Urothelium cell line (cell line): Measurements from ENCODE around the gene SULT1E1.

Experiments used
- DNase-seq: peaks from one replicate; pipeline ENCODE4 v3.0.0; 2011; ENCODE audit warnings: low spot score, mixed read lengths
- FAIRE-seq: peaks from 2 replicates; lab custom pipeline; 2011; peaks lifted over from hg19 to GRCh38; lab: Jason Lieb, UNC

The SULT1E1 gene, protein sequence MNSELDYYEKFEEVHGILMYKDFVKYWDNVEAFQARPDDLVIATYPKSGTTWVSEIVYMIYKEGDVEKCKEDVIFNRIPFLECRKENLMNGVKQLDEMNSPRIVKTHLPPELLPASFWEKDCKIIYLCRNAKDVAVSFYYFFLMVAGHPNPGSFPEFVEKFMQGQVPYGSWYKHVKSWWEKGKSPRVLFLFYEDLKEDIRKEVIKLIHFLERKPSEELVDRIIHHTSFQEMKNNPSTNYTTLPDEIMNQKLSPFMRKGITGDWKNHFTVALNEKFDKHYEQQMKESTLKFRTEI

DNA sequence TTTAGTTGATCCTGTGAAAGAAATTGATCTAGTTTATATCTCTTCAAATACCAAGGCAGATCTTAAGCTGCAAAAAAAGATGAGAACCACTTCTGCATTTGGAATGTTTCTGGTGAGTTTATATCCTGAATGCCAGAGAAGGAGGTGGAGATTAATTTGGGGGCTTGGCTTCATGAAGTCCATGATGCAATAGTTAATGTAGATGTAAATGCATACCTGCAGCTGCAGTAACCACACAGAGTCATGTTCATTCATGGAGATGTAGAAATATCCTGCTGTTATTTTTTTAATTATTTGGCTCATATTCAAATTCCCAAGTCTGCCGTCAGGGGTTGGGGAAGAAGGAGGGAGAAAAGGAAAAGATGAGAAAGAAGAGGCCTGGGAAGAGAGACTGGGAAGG is at the start of gene SULT1E1:
Gene SULT1E1 (minus strand): TSS at position 94 of the 400 bp plus-strand sequence. CDS start 2,501 bp downstream, outside the sequence.
- no peak for FAIRE-seq
- no peak for DNase-seq

DNA sequence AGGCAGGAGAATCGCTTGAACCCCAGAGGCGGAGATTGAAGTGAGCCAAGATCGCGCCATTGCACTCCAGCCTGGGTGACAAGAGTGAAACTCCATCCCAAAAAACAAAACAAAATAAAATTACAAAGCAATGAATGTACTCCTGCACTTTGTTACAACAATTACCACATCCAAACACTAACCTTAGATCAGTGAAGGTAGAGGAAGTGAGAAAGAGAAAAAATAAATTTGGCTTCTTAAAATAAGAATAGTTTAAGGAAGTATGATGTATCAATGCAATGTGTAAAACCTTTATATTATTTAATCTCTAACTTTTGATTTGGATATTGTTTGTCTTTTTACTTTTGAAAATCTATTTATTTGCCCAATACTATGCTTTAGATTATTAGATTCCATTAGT is 49.2 kb upstream of the SULT1E1 start:
- FAIRE-seq (no peak), DNase-seq (no peak)

DNA sequence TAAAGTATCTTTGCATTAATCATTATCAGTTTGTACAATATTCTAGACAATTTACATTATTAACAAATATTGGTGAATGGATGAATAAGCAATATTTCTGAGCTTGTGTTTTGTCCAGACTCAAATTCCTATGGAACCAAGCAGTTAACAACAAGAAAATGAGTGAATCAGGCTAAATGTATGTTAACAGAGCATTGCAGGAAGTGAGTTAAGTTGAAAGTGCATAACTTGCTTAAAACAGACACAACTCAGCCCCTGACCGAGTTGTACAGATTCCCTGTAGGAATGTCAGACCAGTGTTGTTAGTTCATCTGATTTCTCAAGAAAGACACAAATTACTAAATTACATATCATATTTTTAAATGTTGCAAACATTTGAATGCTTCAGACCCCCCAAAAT is 47.2 kb upstream of the SULT1E1 start:
- FAIRE-seq (no peak), DNase-seq (no peak)

DNA sequence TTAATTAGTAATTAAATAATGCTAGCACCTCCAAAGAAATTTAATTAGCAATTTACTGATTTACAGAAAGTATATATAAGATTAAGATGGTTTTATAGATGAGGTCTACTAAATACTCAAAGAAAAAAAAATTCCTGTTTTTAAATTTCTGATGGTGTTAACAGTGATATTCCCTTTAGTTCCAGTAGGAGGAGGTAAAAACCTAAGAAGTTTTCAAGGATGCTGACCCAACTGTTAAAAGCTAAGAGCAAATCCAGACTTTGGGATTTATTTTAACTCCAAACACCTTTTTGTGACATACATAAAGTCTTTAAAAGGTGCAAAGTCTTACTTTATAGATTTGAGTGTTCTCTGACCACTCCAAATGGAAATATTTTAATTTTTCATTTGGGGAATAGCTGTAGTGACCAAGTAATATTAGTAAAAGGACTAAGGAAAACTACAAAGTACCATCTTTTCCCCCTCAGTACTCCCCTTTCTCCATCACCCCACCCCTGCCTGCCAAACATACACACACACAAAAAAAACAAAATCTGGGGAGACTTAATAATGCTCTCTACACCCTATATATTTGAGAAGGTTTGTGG is 36.7 kb upstream of the SULT1E1 start:
- FAIRE-seq: no peak

DNA sequence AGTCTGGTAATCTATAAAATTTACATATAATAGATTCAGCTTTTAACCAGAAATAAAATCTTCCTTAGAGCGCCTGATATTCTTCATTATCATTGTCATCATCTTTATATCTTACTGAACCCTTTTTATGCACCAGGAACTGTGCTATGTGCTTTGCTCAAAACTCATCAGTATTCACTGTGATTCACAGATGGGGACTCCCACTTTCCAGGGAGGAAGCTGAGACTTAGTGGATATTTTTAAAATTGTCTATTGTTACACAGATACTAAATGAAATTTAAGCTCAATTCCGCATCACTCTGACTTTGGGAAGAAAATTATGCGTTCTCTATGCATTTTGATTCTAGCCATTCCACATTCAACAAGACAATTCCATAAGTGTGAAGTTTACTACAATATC is 34.8 kb upstream of the SULT1E1 start:
- no peak for DNase-seq
- no peak for FAIRE-seq

More for the DNA sequence above, 36.7 kb upstream of the SULT1E1 start:
- no peak for DNase-seq

DNA sequence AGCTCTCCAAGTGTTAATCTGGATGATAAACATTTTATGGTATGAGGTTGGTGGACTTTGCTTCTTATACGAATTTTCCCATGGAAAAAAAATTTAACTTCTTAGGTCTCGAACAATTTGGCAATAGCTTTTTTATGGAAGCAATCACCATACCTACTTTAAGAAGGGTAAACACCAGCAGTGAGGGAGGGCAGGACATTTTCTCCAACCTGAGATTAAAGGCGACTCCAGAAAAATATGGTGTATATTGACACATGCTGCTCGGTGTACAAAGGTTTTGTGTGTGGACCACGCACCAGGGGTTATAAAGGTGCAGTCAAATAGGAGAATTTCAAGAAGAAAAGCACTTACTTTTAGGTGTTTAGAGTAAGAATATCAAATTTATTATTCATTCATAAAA is 34.2 kb upstream of the SULT1E1 start:
- no peak for FAIRE-seq
- DNase-seq: no peak

DNA sequence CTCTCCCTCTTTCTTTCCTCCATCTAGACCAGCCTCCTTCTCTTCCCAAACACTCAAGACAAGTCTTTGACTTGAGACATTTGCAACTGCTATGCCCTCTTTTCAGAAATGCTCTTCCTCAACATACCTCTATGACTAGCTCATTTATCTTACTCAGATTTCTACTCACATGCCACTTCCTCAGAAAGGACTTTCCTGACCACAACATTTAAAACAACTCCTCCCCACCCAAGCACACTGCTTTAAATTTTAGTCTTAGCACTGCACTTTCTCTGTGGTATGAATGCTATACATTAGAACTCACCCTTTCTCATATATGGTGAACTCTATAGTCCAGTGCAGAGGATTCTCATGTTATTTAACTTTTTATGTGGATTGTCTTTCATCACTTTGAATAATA is 28.4 kb upstream of the SULT1E1 start:
- no peak for DNase-seq
- FAIRE-seq: no peak

DNA sequence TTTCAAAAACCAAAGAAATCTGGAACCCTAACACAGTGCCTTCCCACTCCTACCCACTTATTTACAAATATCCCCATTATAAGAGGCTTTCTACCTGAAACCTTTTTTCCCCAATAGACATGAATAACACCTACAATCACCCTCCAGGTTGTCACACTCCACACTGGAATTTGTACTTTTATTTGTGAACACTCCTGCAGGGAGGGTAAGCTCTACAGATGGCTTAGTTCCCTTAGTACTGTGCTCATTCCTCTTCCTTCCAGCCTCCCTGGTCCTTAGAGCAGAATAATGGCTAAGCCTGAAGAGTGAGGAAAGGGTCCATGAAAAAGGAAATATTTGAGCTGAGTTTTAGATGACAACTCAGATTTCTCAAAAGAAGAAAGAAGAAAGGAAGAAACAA is 22.2 kb upstream of the SULT1E1 start:
- FAIRE-seq: no peak
- no peak for DNase-seq

DNA sequence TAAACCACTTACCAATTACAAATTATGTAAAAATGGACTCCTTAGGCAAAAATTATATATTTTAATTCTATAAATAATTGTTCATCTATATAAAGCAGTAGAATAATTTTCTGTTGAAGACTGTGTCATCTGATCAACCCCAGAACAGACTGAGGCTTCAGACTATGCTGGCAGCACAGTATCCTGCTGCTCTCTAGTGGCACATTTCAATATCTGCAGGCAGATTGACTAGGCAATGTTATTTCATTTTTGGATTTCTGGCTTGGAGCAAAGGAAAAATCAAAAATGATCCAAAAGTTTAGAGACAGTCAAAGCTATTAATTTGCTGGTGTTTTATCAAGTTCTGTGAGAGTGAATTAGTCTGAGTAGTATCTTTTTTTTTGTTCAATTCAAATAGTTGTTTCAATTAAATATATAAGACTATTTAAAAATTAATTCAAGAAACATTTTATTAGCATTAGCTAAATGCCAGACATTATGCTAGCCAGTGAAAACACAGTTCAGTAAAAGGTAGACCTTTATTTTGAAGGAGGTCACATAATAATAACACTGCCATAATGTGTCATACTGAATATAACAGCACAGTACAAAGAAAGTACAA is 21.3 kb upstream of the SULT1E1 start:
- FAIRE-seq: no peak

DNA sequence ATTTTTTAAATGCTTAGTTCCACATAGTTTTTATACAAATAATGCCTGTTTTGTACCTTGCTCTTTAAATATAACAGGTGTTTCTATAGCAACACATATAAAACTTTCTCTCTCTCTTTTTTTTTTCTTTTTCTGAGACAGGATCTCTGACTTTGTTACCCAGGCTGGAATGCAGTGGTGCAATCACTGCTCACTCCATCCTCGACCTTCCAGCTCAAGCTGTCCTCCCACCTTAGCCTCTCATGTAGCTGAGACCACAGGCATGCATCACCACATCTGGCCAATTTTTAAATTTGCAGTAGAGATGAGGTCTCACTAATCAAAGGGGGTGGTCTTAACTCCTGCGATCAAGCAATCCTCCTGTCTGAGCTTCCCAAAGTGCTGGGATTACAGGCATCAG is 18.3 kb upstream of the SULT1E1 start:
- no peak for FAIRE-seq
- DNase-seq: no peak

More for the DNA sequence above, 21.3 kb upstream of the SULT1E1 start:
- peak; percentile 58 for DNase-seq

DNA sequence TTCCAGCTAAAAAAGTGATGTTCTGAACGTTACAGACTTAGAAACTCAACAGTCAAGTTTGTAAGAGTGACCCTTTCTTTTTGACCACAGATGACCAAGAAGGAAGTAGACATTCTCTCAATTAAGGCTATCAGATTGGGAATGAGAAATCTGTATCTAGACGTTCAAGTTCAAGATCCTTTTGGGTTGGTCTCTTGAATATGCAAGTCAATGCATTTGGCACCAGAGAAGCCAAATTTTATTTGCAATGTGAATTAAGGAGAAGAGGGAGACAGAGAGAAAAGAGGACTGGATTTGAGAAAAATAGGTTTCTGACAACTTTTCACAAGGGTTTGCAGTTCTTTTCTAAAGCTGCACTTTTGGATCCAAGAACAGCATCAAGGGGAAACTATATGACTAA is 17.5 kb upstream of the SULT1E1 start:
- DNase-seq (no peak), FAIRE-seq (no peak)

DNA sequence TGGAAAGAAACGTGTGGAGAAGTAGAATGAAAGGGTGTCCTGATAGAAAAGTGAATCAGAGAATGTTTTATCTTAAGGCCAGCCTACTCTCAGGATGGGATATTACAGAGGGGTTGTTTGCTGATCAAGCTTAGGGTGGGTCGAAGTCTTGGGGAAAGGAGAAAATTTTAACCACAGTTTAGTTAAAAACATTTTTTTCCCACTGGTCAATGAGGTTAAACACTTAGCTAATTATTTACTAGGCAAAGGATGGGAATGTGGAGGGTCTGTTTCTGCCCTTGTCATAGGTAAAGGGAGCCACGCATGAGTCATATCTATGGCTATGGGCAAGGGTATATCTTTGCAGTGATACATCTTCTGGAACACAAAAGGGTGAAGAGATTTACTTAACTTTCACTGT is 16.1 kb upstream of the SULT1E1 start:
- DNase-seq (no peak), FAIRE-seq (no peak)

DNA sequence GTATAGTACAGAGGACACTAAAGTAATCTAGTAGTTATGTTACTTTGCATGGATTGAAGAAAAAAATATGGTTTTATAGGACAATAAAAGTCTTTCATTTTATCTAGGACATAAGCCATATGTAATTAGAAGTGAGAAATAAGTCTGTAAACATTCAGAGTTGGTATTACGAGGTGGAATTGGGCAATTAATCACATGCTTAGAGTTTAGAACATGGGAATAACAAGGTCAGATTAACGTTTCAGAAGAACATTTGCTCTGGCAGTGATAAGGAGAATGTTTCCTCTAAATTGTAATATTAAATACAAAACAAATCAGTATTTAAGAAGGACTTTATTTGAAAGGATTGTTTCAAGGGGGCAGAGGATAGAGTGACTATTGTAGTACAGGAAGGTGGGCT is 15.6 kb upstream of the SULT1E1 start:
- no peak for FAIRE-seq
- DNase-seq: no peak

DNA sequence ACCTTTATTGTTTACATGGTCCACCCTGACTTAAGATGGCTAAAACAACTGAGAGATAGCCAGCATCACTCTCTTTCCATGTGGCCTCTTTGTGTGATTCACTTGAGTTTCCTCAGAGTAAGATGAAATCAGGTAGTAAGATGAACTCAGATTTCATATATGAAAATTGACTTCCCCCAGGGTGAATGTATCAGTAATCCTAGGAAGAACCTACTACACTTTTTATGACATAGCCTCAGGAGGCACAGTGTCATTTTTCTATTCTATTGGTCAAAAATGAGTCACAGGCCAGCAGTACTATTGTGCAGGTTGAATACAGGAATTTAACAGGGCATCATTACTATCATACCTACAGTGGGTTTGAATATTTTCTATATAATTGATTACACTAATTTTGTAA is 14.6 kb upstream of the SULT1E1 start:
- DNase-seq (no peak), FAIRE-seq (no peak)

DNA sequence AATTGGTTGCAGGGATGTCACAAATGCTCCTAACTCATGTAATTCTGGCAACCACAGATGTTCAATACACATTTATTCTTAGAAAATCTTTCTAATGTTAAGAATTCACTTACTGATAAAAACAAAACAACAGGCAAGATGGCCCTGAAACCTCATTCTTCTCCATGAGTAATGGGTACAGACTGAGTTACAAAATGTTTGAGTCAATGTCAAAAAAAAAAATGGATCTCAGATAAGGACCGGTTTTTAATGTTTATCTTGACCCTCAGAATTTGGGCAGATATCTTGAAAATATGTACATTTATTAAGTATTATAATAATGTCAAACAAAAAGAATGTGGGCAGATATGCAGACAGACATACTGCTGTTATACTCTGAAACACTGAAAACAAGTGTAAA is 1.8 kb upstream of the SULT1E1 start:
- DNase-seq: no peak
- no peak for FAIRE-seq

DNA sequence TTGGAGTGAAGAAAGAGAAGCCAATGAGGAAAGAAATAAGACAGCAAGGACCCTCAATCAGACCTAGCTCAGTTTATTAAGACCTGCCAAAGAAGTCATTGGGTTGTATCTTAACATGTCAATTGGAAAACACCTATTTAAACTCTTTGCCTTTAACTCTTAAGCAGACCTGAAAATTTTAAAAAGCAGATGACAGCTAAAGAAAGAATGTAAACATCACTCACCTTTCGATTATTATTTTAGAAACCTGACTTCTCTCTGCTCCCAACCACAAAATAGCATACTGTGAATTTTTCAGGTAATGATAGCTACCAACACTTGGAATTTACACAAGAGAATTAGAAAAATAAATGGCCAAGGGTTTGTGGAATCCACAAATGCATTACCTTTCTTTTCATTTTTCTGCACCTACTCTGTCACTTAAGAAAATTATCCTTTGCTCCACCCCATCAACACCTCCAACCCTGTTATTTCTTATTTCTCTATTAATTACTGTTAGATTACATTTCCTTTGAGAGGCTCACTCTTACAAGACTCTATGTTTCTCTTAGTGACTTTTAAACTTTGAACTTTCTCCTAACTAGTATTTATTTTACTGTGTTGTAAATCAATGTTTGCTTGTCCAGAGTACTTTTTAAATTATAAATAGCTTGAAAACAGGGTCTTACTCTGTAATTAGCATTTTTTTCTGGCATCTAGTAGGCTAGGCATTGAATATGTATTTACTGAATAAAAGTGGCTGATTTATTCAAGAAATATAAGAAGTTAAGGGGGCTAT is 765 bp upstream of the SULT1E1 start:
- no peak for DNase-seq
- no peak for FAIRE-seq

DNA sequence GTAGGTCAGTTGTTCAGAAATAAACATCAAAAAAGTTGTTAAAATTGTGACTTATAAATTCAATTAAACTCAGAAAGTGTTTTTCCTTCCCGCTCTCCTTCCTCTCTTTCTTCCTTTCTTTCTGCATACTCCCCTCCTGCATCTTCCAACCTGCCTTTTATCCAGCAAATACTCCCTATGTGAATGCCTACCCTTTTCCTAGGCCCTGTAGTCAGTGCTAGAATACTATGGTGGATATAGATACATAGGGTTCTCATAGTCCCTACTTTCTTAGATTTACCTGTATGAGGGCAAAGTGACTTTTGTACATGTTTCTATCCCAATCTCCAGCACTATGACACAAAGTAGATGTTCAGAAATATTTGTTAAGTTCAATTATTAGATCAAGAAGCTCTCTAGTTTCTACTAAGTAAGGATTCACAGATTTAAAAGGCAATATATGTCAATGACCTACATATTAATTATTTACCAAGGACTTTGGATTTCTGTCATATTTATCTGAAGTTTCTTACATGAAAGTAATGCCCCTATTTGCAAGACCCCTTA is 732 bp downstream of the SULT1E1 start:
- DNase-seq (no peak), FAIRE-seq (no peak)

DNA sequence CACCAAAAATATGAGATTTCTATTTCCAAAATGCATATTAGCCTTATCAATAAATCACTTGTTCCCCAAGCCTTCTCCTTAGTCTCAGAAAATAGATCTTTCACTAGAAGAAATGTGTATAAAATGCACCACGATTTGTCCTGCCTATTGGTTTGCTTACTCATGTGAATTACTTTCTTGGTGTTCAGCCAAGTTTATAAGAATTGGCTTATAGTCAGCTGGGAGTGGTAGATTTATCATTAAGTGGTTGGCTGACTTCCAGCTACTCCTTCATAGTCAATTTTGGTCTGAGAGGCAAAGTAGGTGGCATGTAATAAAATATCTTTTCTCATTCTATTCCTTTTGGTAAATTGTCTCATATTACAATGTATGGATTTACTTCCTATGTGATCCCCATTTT is 1.3 kb downstream of the SULT1E1 start:
- DNase-seq: peak; percentile 6
- no peak for FAIRE-seq

DNA sequence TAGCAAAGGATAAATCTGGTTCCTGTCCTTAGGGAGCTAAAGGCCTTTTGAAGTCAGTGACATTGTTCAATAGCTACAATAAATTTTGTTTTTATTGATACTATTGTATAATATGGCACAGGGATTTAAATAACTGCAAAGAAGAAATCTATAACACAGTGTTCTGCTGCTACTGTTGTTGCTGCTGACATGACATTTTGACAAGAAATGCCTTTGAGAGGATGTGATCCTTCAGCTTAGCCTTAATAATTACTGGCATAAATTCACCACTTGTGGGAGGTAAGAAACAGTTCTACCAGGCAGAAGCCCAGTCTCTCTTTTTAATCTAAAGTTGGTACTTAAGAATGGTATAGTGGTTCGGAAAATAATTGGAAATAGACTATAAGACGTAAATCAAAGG is 4.1 kb downstream of the SULT1E1 start:
- no peak for FAIRE-seq
- no peak for DNase-seq

DNA sequence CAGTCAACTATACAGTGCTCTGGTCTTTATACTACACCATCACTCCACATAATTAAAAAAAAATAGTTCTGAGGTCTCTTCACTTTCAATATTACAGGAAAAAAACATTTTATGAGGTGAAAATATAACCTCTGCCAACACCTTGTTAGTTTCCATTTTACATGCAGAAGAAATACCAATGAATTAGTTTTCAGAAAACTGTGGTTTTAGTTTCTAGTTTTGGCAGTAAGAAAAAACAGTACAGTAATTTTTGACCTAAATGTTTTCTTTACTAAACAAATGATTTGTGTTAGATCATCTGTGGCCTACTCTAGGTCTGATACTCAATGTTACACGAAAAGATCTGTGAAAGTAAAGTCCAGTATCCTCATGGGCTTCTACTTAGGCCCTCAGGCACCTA is 10.0 kb downstream of the SULT1E1 start:
- DNase-seq (no peak), FAIRE-seq (no peak)

DNA sequence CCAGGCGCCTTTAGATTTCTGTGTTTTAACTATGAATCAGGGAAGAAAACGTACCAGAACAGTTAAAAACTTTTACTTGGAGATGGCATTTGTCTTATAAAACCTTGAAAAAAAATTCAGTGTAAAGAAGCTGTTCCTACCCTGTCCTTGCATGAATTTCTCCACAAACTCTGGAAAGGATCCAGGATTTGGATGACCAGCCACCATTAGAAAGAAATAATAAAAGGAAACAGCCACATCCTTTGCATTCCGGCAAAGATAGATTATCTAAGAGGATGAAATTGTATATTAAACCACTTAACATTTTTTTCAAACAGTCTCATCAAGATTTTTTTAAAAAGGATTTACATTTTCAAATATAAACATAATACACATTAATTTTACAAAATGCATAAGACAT is 10.6 kb downstream of the SULT1E1 start:
- no peak for FAIRE-seq
- no peak for DNase-seq
